ENCODE results near the gene DUT. TPM values are rescaled to one million over a fixed set of nuclear protein-coding genes. Genes with fewer than 3 reads are reported as not detected.

Gene DUT
- total and polyA plus RNA-seq, 3 donors from 2014 or later = 72.9 to 95.4 (median 76.1) TPM

DNA sequence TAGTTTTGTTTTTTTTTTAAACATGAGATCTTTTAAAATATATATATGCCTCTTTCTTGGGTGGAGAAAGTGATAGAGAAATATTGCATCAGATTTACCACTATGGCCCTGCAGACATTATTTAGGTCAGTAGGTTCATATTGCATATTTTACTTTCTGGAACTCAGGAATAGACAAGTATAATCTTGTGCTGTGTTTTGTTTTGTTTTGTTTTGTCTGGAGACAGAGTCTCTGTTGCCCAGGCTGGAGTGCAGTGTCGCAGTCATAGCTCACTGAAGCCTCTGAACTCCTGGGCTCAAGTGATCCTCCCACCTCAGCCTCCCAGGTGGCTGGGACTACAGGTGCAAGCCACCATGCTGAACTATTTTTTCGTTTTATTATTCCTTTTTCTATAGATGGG lies 21.5 kb upstream of the DUT start:
- intact Hi-C loops (cut with DNase I; ENCODE audit: low total_unique reads) = no loop called here
- DNase-seq = no peak
- Histone ChIP-seq H3K4me3 (no peak overlapping the region), H3K9me3 (no peaks in the 10 kb centered on the region), H3K4me1 (no peaks in the 10 kb centered on the region), H3K27me3 (no peaks in the 10 kb centered on the region), H3K36me3 (ENCODE audit: low read depth, missing control alignments) (no peaks in the 10 kb centered on the region), H3K27ac (no peak overlapping the region)
- WGBS, 2 donors = 86% methylated on average over 2 of the region's 2 CpGs
- TF ChIP-seq POLR2A (IDR thresholded peaks at IDR 0.05) = no peak
- TF ChIP-seq, protein P1, sequence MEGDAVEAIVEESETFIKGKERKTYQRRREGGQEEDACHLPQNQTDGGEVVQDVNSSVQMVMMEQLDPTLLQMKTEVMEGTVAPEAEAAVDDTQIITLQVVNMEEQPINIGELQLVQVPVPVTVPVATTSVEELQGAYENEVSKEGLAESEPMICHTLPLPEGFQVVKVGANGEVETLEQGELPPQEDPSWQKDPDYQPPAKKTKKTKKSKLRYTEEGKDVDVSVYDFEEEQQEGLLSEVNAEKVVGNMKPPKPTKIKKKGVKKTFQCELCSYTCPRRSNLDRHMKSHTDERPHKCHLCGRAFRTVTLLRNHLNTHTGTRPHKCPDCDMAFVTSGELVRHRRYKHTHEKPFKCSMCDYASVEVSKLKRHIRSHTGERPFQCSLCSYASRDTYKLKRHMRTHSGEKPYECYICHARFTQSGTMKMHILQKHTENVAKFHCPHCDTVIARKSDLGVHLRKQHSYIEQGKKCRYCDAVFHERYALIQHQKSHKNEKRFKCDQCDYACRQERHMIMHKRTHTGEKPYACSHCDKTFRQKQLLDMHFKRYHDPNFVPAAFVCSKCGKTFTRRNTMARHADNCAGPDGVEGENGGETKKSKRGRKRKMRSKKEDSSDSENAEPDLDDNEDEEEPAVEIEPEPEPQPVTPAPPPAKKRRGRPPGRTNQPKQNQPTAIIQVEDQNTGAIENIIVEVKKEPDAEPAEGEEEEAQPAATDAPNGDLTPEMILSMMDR (IDR thresholded peaks at IDR 0.05) = no peak

GRCh38 chr15:48313216-48313615 lies 18.0 kb upstream of the DUT start:
- H3K36me3 ChIP-seq (ENCODE audit: low read depth, missing control alignments) = no peaks in the 10 kb centered on the region
- no peaks in the 10 kb centered on the region for H3K4me1 ChIP-seq
- H3K27me3 ChIP-seq = no peaks in the 10 kb centered on the region
- no peaks in the 10 kb centered on the region for H3K9me3 ChIP-seq
- intact Hi-C loops (cut with DNase I; ENCODE audit: low total_unique reads) = no loop called here
- H3K4me3 ChIP-seq = no peak overlapping the region
- no peak for DNase-seq
- 91 to 94% methylated on average over 2 of the region's 2 CpGs for WGBS, 2 donors
- TF ChIP-seq POLR2A (IDR thresholded peaks at IDR 0.05) = no peak
- TF ChIP-seq, protein P1 (IDR thresholded peaks at IDR 0.05) = no peak
- no peak overlapping the region for H3K27ac ChIP-seq

DNA sequence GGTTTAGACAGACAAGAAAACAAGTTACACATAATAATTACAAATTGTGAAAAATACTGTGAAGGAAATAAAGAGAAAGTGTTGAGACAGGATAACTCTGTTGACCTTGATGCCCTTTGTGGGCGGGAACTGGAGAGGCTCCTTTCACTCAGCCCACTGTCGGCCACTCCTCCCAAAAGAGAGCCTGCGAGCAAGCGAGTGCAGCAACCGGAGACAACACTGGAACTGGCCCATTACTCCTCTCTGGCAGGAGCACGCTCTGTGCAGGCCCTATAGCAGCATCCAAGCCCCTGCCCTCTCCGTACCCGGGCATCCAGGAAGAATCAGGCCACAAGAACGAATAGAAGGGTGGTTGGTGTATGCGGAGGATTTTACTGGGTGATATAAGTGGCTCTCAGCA lies 16.2 kb upstream of the DUT start:
- no peaks in the 10 kb centered on the region for H3K4me1 ChIP-seq
- H3K27ac ChIP-seq = no peak overlapping the region
- no peak for DNase-seq
- TF ChIP-seq, protein P1 (IDR thresholded peaks at IDR 0.05) = no peak
- no peak for TF ChIP-seq POLR2A (IDR thresholded peaks at IDR 0.05)
- no peaks in the 10 kb centered on the region for H3K36me3 ChIP-seq (ENCODE audit: low read depth, missing control alignments)
- 83 to 86% methylated on average over 10 of the region's 10 CpGs for WGBS, 2 donors
- intact Hi-C loops (cut with DNase I; ENCODE audit: low total_unique reads) = no loop called here
- H3K4me3 ChIP-seq = no peak overlapping the region
- H3K27me3 ChIP-seq = no peaks in the 10 kb centered on the region
- no peaks in the 10 kb centered on the region for H3K9me3 ChIP-seq

GRCh38 chr15:48317221-48317620 lies 14.0 kb upstream of the DUT start:
- H3K4me1 ChIP-seq = no peaks in the 10 kb centered on the region
- 97 to 100% methylated on average over 2 of the region's 2 CpGs for WGBS, 2 donors
- intact Hi-C loops (cut with DNase I; ENCODE audit: low total_unique reads) = no loop called here

GRCh38 chr15:48318131-48318530 lies 13.1 kb upstream of the DUT start:
- H3K27ac ChIP-seq = no peak overlapping the region
- no peak overlapping the region for H3K4me3 ChIP-seq
- 72 to 82% methylated on average over 6 of the region's 6 CpGs for WGBS, 2 donors
- no peaks in the 10 kb centered on the region for H3K9me3 ChIP-seq
- H3K36me3 ChIP-seq (ENCODE audit: low read depth, missing control alignments) = no peaks in the 10 kb centered on the region
- H3K4me1 ChIP-seq = no peaks in the 10 kb centered on the region
- no peak for DNase-seq
- TF ChIP-seq, protein P1 (IDR thresholded peaks at IDR 0.05) = no peak
- no peak for TF ChIP-seq POLR2A (IDR thresholded peaks at IDR 0.05)
- intact Hi-C loops (cut with DNase I; ENCODE audit: low total_unique reads) = no loop called here
- no peaks in the 10 kb centered on the region for H3K27me3 ChIP-seq

More at GRCh38 chr15:48317221-48317620, 14.0 kb upstream of the DUT start:
- H3K27ac ChIP-seq = no peak overlapping the region
- no peaks in the 10 kb centered on the region for H3K9me3 ChIP-seq
- no peak for DNase-seq
- TF ChIP-seq, protein P1 (IDR thresholded peaks at IDR 0.05) = no peak
- no peak for TF ChIP-seq POLR2A (IDR thresholded peaks at IDR 0.05)
- no peaks in the 10 kb centered on the region for H3K36me3 ChIP-seq (ENCODE audit: low read depth, missing control alignments)
- H3K4me3 ChIP-seq = no peak overlapping the region
- H3K27me3 ChIP-seq = no peaks in the 10 kb centered on the region
